Measurements from ENCODE around the gene MAPRE3.
"Not testable (repeated sequence)": the region's sequence is repeated elsewhere in the genome, so short reads cannot be mapped to it uniquely, and the experiment has no call there.

MAPRE3 gene

GRCh38 chr2:27073782-27074181, 103.3 kb downstream of the MAPRE3 start:
- no peak for DNase-seq

- no peak for DNase-seq
Measured at GRCh38 chr2:27074738-27075565, 104.5 kb downstream of the MAPRE3 start.

GRCh38 chr2:27075566-27075871, 105.1 kb downstream of the MAPRE3 start:
- not testable (repeated sequence) for DNase-seq

GRCh38 chr2:27076323-27076722, 105.9 kb downstream of the MAPRE3 start:
- no peak for DNase-seq
